DMS 273 (cell line): ENCODE data around the gene NTSR1.
"Not testable (repeated sequence)": the region's sequence is repeated elsewhere in the genome, so short reads cannot be mapped to it uniquely, and the experiment has no call there.

Source experiments
- DNase-seq: peaks from one replicate; lab custom pipeline; 2025; ENCODE audit not compliant: unreplicated experiment; lab: John Stamatoyannopoulos, UW

Gene NTSR1

DNA sequence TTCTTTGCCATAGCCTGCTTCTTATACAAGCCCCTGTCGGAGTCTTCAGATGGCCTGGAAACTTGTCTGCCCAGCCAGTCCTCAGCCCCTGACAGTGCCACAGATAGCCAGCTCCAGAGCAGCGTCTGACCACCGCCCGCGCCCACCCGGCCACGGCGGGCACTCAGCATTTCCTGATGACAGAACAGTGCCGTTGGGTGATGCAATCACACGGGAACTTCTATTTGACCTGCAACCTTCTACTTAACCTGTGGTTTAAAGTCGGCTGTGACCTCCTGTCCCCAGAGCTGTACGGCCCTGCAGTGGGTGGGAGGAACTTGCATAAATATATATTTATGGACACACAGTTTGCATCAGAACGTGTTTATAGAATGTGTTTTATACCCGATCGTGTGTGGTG is 36.9 kb upstream of the NTSR1 start:
- DNase-seq: no peak

DNA sequence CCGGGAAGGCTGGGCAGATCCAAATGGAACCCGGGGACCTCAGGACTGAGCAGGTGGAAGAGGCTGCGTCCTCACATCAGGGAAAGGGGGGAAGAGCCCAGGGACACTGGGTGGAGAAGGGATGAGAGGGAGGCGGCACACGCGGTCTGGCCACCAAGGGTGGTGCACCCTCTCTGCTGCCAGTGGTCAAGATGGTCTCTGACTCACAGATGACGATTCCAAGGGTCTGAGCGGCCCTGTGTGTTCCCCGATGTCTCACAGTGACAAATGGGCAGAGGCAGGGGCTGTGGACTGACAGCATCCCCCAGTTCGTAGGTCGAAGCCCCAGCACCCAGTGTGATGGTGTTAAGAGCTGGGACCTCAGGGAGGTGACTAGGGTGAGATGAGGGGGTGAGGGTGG is 34.3 kb upstream of the NTSR1 start:
- DNase-seq: no peak

DNA sequence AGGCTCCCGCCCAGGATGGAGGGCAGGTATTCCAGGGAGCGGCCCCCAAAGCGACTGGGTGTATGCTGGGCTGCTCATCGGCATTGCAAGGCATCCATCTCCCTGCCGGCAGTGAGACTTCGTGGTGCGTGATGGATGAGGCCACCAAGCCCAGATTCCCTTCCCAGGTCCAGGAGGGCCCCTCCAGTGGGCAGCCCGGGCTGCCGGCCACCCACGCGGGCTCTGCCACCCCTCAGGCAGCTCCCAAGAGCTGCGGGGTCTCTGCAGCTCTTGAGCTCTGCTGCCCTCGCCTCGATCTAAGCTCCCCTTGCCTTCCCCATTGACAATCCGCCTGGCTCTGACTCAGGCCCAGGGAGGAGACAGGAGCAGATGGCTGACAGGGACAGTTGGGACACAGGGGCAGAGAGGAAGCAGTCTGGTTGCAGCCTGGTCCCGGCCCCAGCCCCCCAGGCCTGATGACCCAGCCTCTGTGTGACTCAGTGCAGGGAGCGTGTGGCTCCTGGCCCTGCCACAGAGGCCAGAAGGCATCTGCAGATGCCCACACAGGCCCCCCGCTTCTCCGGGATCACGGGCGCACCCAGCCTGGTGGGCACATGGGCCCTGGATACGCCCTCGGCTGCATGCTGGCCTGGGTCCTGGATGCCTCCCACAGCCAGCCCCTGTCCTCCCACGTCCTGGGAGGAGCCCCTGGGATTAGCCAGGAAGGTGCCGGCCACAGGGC is 33.3 kb upstream of the NTSR1 start:
- DNase-seq: peak; percentile 48

DNA sequence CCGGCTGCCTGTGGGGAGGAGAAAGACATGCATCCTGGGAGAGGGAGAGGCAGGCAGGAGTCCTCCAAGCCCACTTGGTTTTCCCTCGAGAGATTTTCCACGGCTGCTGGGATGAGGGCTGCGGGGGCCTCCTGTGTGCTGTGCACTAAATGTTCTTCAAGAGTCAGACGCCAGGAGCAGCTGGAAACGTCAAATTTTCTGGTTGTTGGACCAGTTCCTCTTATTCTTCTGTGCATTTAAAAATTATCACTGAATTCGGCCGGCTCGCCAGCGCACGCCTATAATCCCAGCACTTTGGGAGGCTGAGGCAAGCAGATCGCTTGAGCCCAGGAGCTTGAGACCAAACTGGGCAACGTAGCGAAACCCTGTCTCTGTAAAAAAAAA is 32.8 kb upstream of the NTSR1 start:
- DNase-seq: no peak

DNA sequence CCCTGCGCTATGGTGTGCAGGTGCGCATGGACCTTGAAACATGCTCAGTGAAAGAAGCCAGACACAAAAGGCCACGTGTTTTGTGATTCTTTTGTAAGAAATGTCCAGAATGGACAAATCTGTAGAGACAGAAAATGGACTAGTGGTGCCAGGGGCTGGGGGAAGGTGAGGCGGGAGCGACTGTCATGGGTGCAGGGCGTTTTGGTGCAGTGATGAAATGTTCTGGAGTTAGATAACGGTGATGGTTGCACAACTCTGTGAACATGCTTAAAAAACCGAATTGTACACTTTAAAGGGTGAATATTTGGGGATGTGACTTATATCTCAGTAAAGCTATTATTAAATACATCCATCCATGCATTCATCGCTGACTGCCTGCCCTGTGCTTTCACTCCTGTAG is 31.7 kb upstream of the NTSR1 start:
- no peak for DNase-seq

DNA sequence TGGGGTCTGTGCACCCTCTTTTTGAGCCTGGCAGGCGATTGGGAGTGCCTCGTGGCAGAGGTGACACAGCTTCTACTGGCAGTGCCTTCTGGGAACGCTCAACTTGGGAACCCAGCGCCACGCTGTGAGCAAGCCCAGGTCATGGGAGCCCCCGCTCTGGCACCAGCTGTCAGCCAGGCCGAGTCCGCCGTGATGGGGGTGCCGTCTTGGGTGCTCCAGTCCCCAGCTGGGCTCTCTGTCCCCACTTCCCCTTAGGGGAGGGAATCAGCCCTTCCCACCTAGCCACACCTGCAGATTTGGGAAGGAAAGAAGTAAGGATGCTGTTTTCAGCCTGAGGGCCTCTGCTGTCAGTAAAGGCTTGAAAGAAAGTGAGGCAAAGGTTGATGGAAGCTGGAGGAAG is 31.0 kb upstream of the NTSR1 start:
- no peak for DNase-seq

DNA sequence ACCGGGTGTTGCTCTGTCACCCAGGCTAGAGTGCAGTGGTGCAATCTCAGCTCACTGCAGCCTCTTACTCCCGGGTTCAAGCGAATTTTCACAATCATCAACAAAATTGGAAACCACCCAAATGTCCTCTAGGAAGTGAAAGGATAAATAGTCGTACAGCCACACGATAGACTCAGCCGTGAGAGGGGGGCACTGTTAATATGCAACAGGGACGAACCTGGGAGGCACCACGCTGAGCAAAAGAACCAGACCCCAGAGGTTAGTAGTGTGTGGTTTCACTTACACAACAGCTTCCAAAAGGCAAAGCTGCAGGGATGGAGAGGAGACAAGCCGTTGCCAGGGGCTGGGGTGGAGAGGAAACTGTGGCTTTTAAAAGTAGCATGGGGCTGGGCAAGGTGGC is 30.1 kb upstream of the NTSR1 start:
- DNase-seq: no peak

DNA sequence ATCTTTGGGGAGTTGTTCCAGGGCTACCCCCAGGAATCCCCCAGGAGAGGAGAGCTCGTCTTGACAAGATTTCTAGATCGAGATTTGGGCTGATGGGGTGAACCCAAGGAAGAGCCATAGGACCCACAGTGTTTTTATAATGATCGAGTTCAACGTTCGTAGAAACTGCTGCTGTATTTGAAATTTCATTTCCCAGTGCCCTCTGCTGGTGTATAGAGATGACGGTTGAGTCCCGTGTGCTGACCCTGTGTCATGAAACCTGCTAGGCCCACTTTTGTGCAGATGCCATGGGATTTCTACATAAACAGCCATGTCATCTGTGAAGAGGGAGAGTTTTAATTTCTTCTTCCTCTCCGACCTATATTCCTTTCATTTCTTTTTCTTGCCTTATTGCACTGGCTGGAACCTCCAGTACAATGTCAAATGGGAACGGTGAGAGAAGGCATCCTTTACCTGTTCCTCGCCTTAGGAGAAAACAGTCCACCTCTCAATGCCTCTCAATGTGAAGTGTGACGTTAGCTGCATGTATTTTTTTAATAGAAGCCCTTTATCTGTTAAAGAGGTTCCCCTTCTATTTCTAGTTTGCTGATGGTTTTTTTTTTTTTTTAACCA is 28.6 kb upstream of the NTSR1 start:
- DNase-seq: no peak

DNA sequence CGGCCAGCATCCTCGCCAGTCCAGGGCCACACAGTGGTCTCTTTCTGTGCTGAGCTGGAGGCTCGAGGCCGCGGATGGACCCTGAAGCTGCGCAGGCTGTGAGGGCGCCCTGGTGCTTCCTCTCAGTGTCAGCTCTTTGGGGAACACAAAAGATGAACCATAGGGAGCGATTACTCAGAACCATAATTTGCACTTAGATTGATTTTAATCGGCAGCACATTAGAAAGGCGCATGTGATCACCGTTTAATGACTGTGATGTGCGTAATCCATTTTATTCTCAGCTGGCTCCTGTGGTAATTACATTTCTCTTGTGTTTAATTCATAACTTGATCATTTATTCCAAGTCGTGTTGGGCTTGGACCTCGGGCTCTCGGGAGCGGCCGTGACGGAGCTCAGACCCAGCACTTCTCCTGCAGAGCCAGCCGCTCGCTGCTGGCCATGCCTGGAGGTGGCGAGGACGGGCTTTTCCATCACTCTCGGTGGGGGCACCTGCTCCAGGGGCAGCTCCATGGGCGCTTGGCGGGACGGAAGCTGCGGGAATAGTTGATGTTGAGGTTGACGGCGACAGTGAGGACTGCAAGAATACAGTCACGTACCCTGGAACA is 25.6 kb upstream of the NTSR1 start:
- no peak for DNase-seq

DNA sequence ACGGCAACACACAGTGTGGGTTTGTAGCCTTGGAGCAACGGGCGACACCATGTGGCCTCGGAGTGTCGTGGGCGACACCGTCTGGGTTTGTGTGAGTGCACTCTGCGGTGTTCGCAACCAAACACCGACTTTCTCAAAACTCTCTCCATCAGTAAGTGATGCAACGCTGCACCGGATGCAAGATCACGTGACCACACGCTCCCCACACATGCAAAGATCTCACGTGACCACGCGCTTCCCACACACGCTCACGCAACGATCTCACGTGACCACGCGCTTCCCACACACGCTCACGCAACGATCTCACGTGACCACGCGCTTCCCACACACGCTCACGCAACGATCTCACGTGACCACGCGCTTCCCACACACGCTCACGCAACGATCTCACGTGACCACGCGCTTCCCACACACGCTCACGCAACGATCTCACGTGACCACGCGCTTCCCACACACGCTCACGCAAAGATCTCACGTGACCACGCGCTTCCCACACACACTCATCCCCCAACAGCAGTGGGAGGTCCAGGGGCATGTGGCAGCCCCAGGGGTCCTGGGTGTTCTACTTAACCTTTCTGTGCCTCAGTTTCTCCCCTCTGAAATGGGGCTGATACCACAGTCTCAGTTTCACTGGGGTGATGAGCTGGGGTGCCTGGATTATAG is 24.8 kb upstream of the NTSR1 start:
- DNase-seq: not testable (repeated sequence)

DNA sequence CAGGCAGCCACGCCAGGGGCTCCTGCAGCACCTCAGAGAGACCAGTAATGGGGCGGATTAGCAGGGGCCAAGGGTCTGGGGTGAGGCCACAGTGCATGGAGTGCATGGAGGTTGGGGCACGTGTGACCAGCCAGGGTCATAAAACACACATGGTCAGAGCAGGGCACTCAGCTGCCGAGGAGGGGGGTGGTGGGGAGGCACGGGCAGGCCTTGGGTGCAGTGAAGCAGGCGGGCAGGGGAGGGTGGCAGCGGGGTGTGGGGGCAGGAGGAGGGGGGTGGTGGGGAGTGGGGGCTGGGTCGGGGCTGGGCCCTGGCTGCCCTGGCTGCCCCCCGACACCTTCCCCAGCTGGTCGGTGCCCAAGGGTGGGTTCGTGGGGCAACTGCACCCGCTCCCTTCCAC is 23.7 kb upstream of the NTSR1 start:
- no peak for DNase-seq

DNA sequence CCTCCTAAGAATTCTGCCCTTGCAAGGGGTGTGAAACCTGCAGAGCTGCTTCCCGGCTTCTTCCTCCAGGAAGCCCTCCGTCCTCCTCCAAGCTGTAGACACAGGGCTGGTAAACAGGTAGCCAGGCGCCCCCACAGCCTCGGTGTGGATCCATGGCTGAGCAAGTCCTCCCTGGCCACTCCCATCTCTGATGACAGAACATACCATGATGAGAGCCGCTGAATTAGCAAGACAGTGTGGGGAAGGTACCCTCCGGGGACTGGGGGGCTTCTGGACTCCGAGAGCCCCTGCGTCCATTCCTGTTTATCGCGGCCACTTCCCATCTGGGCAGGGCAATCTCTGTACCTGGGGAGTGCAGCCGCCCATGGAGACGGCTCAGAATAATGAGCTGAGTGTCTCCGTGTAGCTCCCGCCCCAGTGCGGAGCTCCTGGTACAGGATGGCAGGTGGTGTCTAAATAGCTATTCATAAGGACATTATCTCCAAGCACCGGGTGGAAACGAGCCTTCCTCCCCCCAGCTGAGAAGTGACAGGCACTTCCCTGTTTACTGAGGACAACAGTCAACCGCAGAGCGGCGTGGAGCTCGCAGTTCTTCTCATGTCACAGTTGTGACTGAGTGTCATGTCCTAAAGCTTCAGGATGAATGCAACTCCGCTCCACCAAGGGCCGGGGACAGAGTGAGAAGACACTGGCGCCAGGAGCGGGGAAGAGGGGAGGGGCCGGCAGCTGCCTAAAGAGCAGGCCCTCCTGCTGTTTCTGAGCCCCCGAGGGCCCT is 22.7 kb upstream of the NTSR1 start:
- DNase-seq: peak; percentile 73

DNA sequence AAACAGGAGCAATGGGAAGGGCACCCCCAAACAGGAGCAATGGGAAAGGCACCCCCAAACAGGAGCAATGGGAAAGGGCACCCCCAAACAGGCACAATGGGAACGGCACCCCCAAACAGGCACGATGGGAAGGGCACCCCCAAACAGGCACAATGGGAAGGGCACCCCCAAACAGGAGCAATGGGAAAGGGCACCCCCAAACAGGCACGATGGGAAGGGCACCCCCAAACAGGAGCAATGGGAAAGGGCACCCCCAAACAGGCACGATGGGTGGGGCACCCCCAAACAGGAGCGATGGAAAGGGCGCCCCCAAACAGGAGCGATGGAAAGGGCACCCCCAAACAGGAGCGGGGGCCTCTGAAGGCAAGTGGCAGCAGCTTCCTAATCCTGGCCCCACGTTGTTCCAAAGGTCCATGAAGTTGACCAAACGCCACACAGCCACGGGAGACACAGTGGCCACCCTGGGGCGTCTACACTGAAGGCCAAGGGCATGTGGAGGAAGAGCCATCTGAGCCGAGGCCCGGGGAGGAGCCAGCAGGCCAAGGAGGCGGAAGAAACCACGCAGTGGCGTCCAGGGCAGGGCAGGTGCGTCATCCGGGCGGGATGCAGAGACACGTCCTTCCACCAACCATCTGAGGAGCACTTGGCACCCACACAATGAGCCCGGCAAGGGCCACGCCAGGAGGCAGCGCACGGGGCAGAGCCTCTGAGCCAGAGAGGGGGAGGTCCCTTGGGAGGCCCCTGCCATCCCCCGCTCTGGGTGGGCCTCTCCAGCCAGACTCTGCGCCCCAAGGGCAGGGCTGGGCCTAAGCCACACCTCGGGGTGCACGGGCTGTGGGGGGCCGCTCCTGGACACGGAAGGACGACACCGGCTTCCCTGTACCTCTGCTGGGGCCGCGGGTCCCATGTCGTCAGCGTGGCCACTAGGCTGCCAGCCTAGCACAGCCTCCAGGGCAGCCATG is 21.5 kb upstream of the NTSR1 start:
- DNase-seq: no peak

DNA sequence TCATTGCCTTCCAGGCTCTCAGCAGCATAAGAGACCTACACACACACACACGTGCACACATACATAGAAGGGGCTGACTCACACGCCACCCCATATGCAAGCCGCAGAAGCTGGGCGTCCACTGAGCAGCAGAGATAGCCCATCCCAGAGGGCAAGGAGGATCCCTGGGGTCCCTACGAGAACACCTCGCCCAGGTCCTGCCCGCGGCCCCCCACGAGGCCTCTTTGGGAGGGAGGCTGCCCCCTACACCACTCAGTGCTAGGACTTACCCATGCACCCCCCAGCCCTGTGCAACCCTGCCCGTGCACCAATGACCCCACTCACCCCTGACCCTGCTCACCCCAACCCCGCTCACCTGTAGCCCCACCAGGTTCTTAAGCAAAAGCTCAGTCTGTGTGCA is 20.6 kb upstream of the NTSR1 start:
- no peak for DNase-seq

DNA sequence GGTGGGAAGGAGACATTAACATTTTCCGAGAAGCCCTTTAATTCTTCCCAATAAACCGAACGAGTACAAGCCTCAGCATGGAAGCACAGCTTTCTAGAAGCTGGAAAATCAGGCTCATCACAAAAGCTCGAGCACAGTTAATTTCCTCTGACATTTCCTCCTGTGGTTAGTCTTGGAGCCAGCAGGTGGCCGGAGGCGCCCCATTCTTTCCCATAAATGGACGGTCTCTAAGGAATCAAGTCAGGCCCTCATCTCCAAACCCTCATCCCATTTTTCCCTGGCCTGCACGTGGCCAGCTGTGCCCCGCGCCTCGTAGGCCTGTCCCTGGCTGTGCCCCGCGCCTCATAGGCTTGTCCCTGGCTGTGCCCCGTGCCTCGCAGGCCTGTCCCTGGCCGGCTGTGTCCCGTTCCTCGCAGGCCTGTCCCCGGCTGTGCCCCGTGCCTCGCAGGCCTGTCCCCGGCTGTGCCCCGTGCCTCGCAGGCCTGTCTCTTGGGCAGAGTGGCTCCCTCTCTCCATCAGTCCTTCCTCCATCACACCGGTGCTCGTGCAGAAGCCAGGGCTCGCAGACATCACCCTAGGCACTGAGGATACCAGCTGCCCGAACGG is 19.7 kb upstream of the NTSR1 start:
- DNase-seq: no peak

DNA sequence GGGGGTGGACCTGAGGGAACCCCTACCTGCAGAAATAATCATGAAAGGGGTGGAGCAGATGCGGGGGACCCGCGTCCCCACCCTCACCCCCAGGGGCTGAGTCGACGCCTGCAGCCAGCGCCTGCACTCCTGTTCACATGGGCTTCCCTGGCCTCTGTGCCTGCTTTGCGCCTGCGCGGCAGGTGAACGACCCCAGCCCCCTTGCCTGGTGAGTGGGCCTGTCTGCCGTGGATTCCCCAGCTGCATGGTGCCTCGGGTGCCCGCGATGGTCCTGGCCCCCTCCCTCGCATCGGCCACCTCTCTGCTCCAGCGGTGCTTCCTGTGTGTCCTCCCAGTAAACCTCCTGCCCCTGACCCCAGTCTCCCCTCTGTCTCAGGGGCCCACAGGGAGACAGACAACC is 18.8 kb upstream of the NTSR1 start:
- no peak for DNase-seq

DNA sequence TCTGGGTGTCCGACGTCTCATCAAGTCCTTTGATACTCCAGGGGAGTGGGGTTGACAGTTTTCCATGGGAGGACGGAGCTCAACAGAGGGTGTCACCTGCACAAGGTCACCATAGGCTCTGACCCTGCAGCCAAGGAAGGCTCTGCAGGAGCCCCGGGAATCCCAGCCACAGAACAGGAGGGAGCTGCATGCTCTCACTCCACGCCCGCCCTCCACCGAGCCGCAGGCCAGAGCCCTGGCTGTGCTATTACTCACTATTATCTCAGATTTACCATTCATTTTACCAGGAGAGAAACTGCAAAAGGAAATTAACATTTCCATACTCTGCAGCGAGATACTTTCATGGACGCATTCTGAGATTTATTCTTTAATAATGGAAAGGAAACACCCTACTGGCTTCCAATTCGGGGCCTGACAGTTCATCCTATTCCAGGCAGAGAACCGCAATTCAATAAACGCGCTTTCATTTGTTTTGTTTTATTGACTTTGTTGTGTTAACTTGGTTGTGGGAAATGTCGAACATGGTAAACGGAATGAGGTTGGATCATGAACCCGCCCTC is 18.3 kb upstream of the NTSR1 start:
- DNase-seq: no peak

DNA sequence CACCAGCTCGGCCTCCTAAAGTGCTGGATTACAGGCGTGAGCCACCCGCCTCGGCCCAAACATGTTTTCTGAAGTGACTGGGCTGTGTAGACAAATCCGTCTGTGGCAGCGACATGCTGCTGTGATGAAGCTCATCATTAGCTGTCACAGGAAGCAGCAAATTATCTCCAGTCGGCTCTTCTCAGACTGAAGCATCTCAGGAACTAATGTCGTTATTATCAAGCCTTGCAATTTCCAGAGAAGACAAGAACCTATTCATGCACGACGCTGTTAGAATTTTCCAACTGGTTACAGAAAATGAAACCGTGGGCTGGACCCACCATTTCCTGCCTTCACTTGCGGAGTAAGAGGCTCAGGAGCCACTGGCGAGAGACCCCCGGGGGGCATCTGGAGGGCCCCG is 17.1 kb upstream of the NTSR1 start:
- no peak for DNase-seq

DNA sequence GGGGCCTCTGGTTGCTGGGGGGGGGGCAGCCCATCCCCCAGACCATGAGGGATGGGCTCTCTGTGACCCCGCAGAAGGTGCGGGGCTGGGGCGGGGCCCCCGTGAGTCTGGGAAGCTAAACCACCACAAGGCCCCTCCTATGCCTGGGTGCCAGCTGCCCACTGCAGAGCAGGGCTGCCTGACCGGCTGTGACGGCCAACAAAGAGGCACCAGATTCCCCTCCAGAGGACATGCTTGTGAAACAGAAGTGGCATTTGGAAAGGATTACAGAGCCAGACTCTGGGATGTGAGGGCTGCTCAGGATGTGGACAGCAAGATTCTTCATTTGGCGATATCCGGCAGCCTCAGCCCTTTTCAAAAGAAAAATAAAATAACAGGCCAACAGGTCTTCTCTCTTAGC is 16.5 kb upstream of the NTSR1 start:
- DNase-seq: no peak
